ENCODE results near the gene FERMT1.

Gene FERMT1

GRCh38 chr20:6041808-6042265 is 81.0 kb downstream of the FERMT1 start:
- Histone ChIP-seq H3K27me3 (ENCODE audit: control insufficient read depth in 1 of 2, insufficient read depth in 1 of 2, low read length in 2 of 2) (no peaks in the 10 kb centered on the region), H3K14ac (ENCODE audit: low read length in 2 of 2) (no peak overlapping the region), H3K9ac (ENCODE audit: low read length) (no peak overlapping the region), H3K23ac (ENCODE audit: low read length in 2 of 2) (no peak overlapping the region), H2AK5ac (ENCODE audit: low read length, severe bottlenecking) (no peak overlapping the region), H4K91ac (ENCODE audit: low read length) (no peak overlapping the region), H3K4me3 (ENCODE audit: insufficient read depth in 1 of 2, low read depth in 1 of 2, low read length in 2 of 2) (no peak overlapping the region), H2BK12ac (ENCODE audit: low read length in 2 of 2) (no peak overlapping the region), H3K9me3 (ENCODE audit: control insufficient read depth, low read length) (no peaks in the 10 kb centered on the region), H2AFZ (ENCODE audit: low read depth, low read length) (no peak overlapping the region), H2BK5ac (ENCODE audit: low read depth, low read length, poor library complexity, severe bottlenecking) (no peak overlapping the region), H2BK15ac (ENCODE audit: low read depth, poor library complexity, severe bottlenecking) (no peak overlapping the region), H4K8ac (ENCODE audit: low read length) (no peak overlapping the region), H3K79me1 (replicated peaks; ENCODE audit: low read length, poor library complexity, severe bottlenecking) (peaks cover 39% of the 10 kb centered on the region), H3K4me1 (ENCODE audit: control insufficient read depth, insufficient read depth, low read depth, low read length) (peaks cover 2% of the 10 kb centered on the region), H3K18ac (ENCODE audit: low read depth in 1 of 2, low read length in 2 of 2) (no peak overlapping the region), H3K27ac (ENCODE audit: low read length, poor library complexity, severe bottlenecking) (no peak overlapping the region), H3K4ac (ENCODE audit: low read depth in 1 of 2, low read length in 2 of 2) (no peak overlapping the region), H2BK120ac (ENCODE audit: low read depth, low read length) (no peak overlapping the region), H3K4me2 (ENCODE audit: low read length, poor library complexity, severe bottlenecking) (no peak overlapping the region), H3K36me3 (ENCODE audit: control insufficient read depth in 1 of 2, insufficient read depth in 2 of 2, low read depth in 1 of 2, low read length in 2 of 2) (peaks cover 48 to 54% of the 10 kb centered on the region in 2 experiments)
- 96% methylated on average over 26 of the region's 26 CpGs for WGBS
- no peak for DNase-seq

DNA sequence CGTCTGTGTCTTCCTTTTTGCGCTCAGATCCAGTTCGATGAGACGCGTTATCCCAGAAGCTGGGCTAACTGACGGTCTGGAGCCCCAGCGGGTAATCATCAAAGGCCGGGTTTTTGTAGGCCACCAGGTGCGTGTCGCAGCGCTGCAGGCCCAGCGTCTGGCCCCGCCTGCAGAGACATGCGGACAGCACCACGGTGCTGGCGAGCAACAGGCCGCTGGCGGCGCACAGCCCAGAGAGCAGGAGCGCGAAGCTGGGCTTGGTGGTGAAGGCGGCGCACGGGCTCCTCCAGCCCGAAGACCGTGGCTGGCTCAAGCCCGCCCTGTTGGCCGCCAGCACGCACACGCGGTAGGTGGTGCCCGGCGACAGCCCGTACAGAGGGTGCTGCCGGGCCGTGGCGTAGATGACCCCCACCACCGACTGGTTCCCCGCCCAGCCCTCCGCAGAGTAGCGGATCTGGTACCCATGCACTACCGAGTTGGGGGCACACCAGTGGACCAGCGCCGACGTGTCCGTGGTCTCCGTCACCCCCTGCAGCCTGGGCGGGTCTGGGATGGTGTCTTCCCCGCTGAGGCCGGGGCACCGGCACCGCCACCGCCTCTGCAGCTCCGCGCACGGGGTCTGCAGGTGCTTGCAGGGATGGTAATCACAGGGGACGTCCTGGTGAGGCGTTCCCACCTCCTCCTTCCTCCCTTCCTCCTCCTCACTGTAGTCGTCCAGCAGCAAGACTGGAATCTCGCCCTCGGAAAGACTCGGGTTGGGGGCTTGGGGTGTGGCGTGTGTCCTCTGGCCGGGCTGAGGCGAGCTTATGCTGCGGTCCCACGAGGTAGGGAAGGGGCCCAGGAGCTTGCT is 81.6 kb downstream of the FERMT1 start:
- no peak overlapping the region for H2BK12ac ChIP-seq (ENCODE audit: low read length in 2 of 2)
- 97% methylated on average over 65 of the region's 67 CpGs for WGBS
- H3K27ac ChIP-seq (ENCODE audit: low read length, poor library complexity, severe bottlenecking): no peak overlapping the region
- no peak overlapping the region for H2AK5ac ChIP-seq (ENCODE audit: low read length, severe bottlenecking)
- H3K9ac ChIP-seq (ENCODE audit: low read length): no peak overlapping the region
- H3K4ac ChIP-seq (ENCODE audit: low read depth in 1 of 2, low read length in 2 of 2): no peak overlapping the region
- no peaks in the 10 kb centered on the region for H3K27me3 ChIP-seq (ENCODE audit: control insufficient read depth in 1 of 2, insufficient read depth in 1 of 2, low read length in 2 of 2)
- H3K14ac ChIP-seq (ENCODE audit: low read length in 2 of 2): no peak overlapping the region
- H2BK5ac ChIP-seq (ENCODE audit: low read depth, low read length, poor library complexity, severe bottlenecking): no peak overlapping the region
- no peak overlapping the region for H2AFZ ChIP-seq (ENCODE audit: low read depth, low read length)
- no peak overlapping the region for H2BK120ac ChIP-seq (ENCODE audit: low read depth, low read length)
- no peak overlapping the region for H3K18ac ChIP-seq (ENCODE audit: low read depth in 1 of 2, low read length in 2 of 2)
- no peak overlapping the region for H4K8ac ChIP-seq (ENCODE audit: low read length)
- peaks cover 2% of the 10 kb centered on the region for H3K4me1 ChIP-seq (ENCODE audit: control insufficient read depth, insufficient read depth, low read depth, low read length)
- H3K4me3 ChIP-seq (ENCODE audit: insufficient read depth in 1 of 2, low read depth in 1 of 2, low read length in 2 of 2): no peak overlapping the region
- H3K4me2 ChIP-seq (ENCODE audit: low read length, poor library complexity, severe bottlenecking): no peak overlapping the region
- H3K9me3 ChIP-seq (ENCODE audit: control insufficient read depth, low read length): no peaks in the 10 kb centered on the region
- no peak for DNase-seq
- H4K91ac ChIP-seq (ENCODE audit: low read length): peak overlapping the region; percentile 15
- H3K36me3 ChIP-seq (ENCODE audit: control insufficient read depth in 1 of 2, insufficient read depth in 2 of 2, low read depth in 1 of 2, low read length in 2 of 2): peaks cover 54 to 55% of the 10 kb centered on the region in 2 experiments
- no peak overlapping the region for H3K23ac ChIP-seq (ENCODE audit: low read length in 2 of 2)
- no peak overlapping the region for H2BK15ac ChIP-seq (ENCODE audit: low read depth, poor library complexity, severe bottlenecking)
- H3K79me1 ChIP-seq (replicated peaks; ENCODE audit: low read length, poor library complexity, severe bottlenecking): peaks cover 40% of the 10 kb centered on the region

GRCh38 chr20:6040540-6040939 is 82.3 kb downstream of the FERMT1 start:
- H2BK12ac ChIP-seq (ENCODE audit: low read length in 2 of 2): no peak overlapping the region
- no peak overlapping the region for H4K8ac ChIP-seq (ENCODE audit: low read length)
- H2AFZ ChIP-seq (ENCODE audit: low read depth, low read length): no peak overlapping the region
- peaks cover 2% of the 10 kb centered on the region for H3K4me1 ChIP-seq (ENCODE audit: control insufficient read depth, insufficient read depth, low read depth, low read length)
- H3K18ac ChIP-seq (ENCODE audit: low read depth in 1 of 2, low read length in 2 of 2): no peak overlapping the region
- 98% methylated on average over 8 of the region's 8 CpGs for WGBS
- H3K9ac ChIP-seq (ENCODE audit: low read length): no peak overlapping the region
- H3K4me3 ChIP-seq (ENCODE audit: insufficient read depth in 1 of 2, low read depth in 1 of 2, low read length in 2 of 2): no peak overlapping the region
- H3K9me3 ChIP-seq (ENCODE audit: control insufficient read depth, low read length): no peaks in the 10 kb centered on the region
- H2AK5ac ChIP-seq (ENCODE audit: low read length, severe bottlenecking): no peak overlapping the region
- H2BK15ac ChIP-seq (ENCODE audit: low read depth, poor library complexity, severe bottlenecking): no peak overlapping the region
- no peak for DNase-seq
- H4K91ac ChIP-seq (ENCODE audit: low read length): no peak overlapping the region
- peaks cover 38% of the 10 kb centered on the region for H3K79me1 ChIP-seq (replicated peaks; ENCODE audit: low read length, poor library complexity, severe bottlenecking)
- H3K23ac ChIP-seq (ENCODE audit: low read length in 2 of 2): no peak overlapping the region
- no peak overlapping the region for H2BK5ac ChIP-seq (ENCODE audit: low read depth, low read length, poor library complexity, severe bottlenecking)
- H2BK120ac ChIP-seq (ENCODE audit: low read depth, low read length): no peak overlapping the region
- H3K4me2 ChIP-seq (ENCODE audit: low read length, poor library complexity, severe bottlenecking): no peak overlapping the region
- no peak overlapping the region for H3K27ac ChIP-seq (ENCODE audit: low read length, poor library complexity, severe bottlenecking)
- peaks cover 56% of the 10 kb centered on the region in 2 experiments for H3K36me3 ChIP-seq (ENCODE audit: control insufficient read depth in 1 of 2, insufficient read depth in 2 of 2, low read depth in 1 of 2, low read length in 2 of 2)
- H3K4ac ChIP-seq (ENCODE audit: low read depth in 1 of 2, low read length in 2 of 2): no peak overlapping the region
- no peaks in the 10 kb centered on the region for H3K27me3 ChIP-seq (ENCODE audit: control insufficient read depth in 1 of 2, insufficient read depth in 1 of 2, low read length in 2 of 2)
- no peak overlapping the region for H3K14ac ChIP-seq (ENCODE audit: low read length in 2 of 2)

GRCh38 chr20:6039766-6040165 is 83.1 kb downstream of the FERMT1 start:
- peaks cover 38% of the 10 kb centered on the region for H3K79me1 ChIP-seq (replicated peaks; ENCODE audit: low read length, poor library complexity, severe bottlenecking)
- no peak overlapping the region for H3K9ac ChIP-seq (ENCODE audit: low read length)
- H2BK15ac ChIP-seq (ENCODE audit: low read depth, poor library complexity, severe bottlenecking): no peak overlapping the region
- no peak overlapping the region for H3K4ac ChIP-seq (ENCODE audit: low read depth in 1 of 2, low read length in 2 of 2)
- H3K14ac ChIP-seq (ENCODE audit: low read length in 2 of 2): no peak overlapping the region
- no peak overlapping the region for H4K8ac ChIP-seq (ENCODE audit: low read length)
- no peaks in the 10 kb centered on the region for H3K9me3 ChIP-seq (ENCODE audit: control insufficient read depth, low read length)
- peaks cover 54 to 64% of the 10 kb centered on the region in 2 experiments for H3K36me3 ChIP-seq (ENCODE audit: control insufficient read depth in 1 of 2, insufficient read depth in 2 of 2, low read depth in 1 of 2, low read length in 2 of 2)
- H2BK12ac ChIP-seq (ENCODE audit: low read length in 2 of 2): no peak overlapping the region
- H3K18ac ChIP-seq (ENCODE audit: low read depth in 1 of 2, low read length in 2 of 2): no peak overlapping the region
- 98% methylated on average over 4 of the region's 5 CpGs for WGBS
- H3K27me3 ChIP-seq (ENCODE audit: control insufficient read depth in 1 of 2, insufficient read depth in 1 of 2, low read length in 2 of 2): no peaks in the 10 kb centered on the region
- no peak overlapping the region for H3K27ac ChIP-seq (ENCODE audit: low read length, poor library complexity, severe bottlenecking)
- H2BK5ac ChIP-seq (ENCODE audit: low read depth, low read length, poor library complexity, severe bottlenecking): no peak overlapping the region
- peaks cover 2% of the 10 kb centered on the region for H3K4me1 ChIP-seq (ENCODE audit: control insufficient read depth, insufficient read depth, low read depth, low read length)
- no peak overlapping the region for H3K4me3 ChIP-seq (ENCODE audit: insufficient read depth in 1 of 2, low read depth in 1 of 2, low read length in 2 of 2)
- no peak overlapping the region for H2AK5ac ChIP-seq (ENCODE audit: low read length, severe bottlenecking)
- no peak overlapping the region for H3K23ac ChIP-seq (ENCODE audit: low read length in 2 of 2)
- H4K91ac ChIP-seq (ENCODE audit: low read length): no peak overlapping the region
- no peak overlapping the region for H2AFZ ChIP-seq (ENCODE audit: low read depth, low read length)
- no peak overlapping the region for H3K4me2 ChIP-seq (ENCODE audit: low read length, poor library complexity, severe bottlenecking)
- DNase-seq: no peak
- no peak overlapping the region for H2BK120ac ChIP-seq (ENCODE audit: low read depth, low read length)
